Bronchial epithelial cell (primary cell): Measurements from ENCODE around the gene SLIT3. TPM values are rescaled to one million over a fixed set of nuclear protein-coding genes. Genes with fewer than 3 reads are reported as not detected.

Experiments used
- DNase-seq: peaks from one replicate; pipeline ENCODE4 v3.0.0-alpha.2; 2010; ENCODE audit warnings: low read depth
- FAIRE-seq: peaks from 2 replicates; lab custom pipeline; 2011; peaks lifted over from hg19 to GRCh38; lab: Jason Lieb, UNC
- H3K27me3 ChIP-seq: 2 replicates; pipeline ENCODE4 v1.5.1; 2011; ENCODE audit warnings: low read length; ENCODE audit not compliant: control insufficient read depth, insufficient read depth
- H3K36me3 ChIP-seq: 2 replicates; pipeline ENCODE4 v1.5.1; 2011; ENCODE audit warnings: low read length; ENCODE audit not compliant: control insufficient read depth, insufficient read depth
- H3K4me3 ChIP-seq: 2 replicates; pipeline ENCODE4 v1.5.1; 2011; ENCODE audit warnings: mild to moderate bottlenecking, low read depth, low read length, control low read depth
- CTCF ChIP-seq: IDR thresholded peaks from 2 replicates; pipeline ENCODE4 v1.5.1; 2011; ENCODE audit warnings: mild to moderate bottlenecking, moderate library complexity, low read length, control low read depth, inconsistent platforms; ENCODE audit not compliant: insufficient read depth, severe bottlenecking
- total RNA-seq: library from RNA; depleted of rRNA; stranded (reverse); fragments of >200 nt; gene quantifications from 2 replicates; pipeline ENCODE4 v1.2.1, GENCODE V29; 2014

Gene SLIT3
- total RNA-seq, 1 donor from 2014 or later = 0.79 TPM

GRCh38 chr5:169273451-169273850, 27.5 kb downstream of the SLIT3 start:
- no peak for DNase-seq
- H3K36me3 ChIP-seq = no peaks in the 10 kb centered on the region
- H3K27me3 ChIP-seq = no peaks in the 10 kb centered on the region
- FAIRE-seq = no peak
- no peak overlapping the region for H3K4me3 ChIP-seq
- no peak for TF ChIP-seq CTCF

- no peaks in the 10 kb centered on the region for H3K36me3 ChIP-seq
- no peak for TF ChIP-seq CTCF
- no peak overlapping the region for H3K4me3 ChIP-seq
- no peak for DNase-seq
- FAIRE-seq = no peak
- no peaks in the 10 kb centered on the region for H3K27me3 ChIP-seq
Observed at GRCh38 chr5:169272731-169273427, 28.1 kb downstream of the SLIT3 start.

- no peak overlapping the region for H3K4me3 ChIP-seq
- no peaks in the 10 kb centered on the region for H3K36me3 ChIP-seq
- FAIRE-seq (no peak), DNase-seq (no peak)
- no peaks in the 10 kb centered on the region for H3K27me3 ChIP-seq
- TF ChIP-seq CTCF = no peak
Observed at GRCh38 chr5:169272111-169272510, 28.8 kb downstream of the SLIT3 start.

- Histone ChIP-seq H3K27me3 (no peaks in the 10 kb centered on the region), H3K4me3 (no peak overlapping the region), H3K36me3 (no peaks in the 10 kb centered on the region)
- no peak for DNase-seq
- TF ChIP-seq CTCF = no peak
- no peak for FAIRE-seq
Observed at GRCh38 chr5:169270827-169271226, 30.1 kb downstream of the SLIT3 start.

GRCh38 chr5:169268019-169268418, 32.9 kb downstream of the SLIT3 start:
- FAIRE-seq = peak; percentile 83
- TF ChIP-seq CTCF = no peak
- Histone ChIP-seq H3K36me3 (no peaks in the 10 kb centered on the region), H3K4me3 (no peak overlapping the region), H3K27me3 (no peaks in the 10 kb centered on the region)
- DNase-seq = peak; percentile 86

GRCh38 chr5:169265888-169266287, 35.1 kb downstream of the SLIT3 start:
- DNase-seq = peak; percentile 22
- peak; percentile 32 for TF ChIP-seq CTCF
- Histone ChIP-seq H3K4me3 (no peak overlapping the region), H3K27me3 (no peaks in the 10 kb centered on the region), H3K36me3 (no peaks in the 10 kb centered on the region)
- FAIRE-seq = no peak
